HL-60/S4 treated with phorbol 12-myristate 13-acetate at 8.2 ng/mL for 4 days and 3 days (cell line): ENCODE data around the gene TEFM.
"Not testable (repeated sequence)": the region's sequence is repeated elsewhere in the genome, so short reads cannot be mapped to it uniquely, and the experiment has no call there.

Source experiments
- in situ Hi-C: fragments of 300-500 bp; cut with MboI; formaldehyde crosslinking; loops from 2 replicates; pipeline ENCODE4 v1.15.0; 2022; ENCODE audit warnings: low sequenced_read_pairs

Gene TEFM

GRCh38 chr17:30921544-30922196, 15.6 kb upstream of the TEFM start, which contains the start of gene ADAP2:
Gene ADAP2, plus strand, starts transcription at chr17:30921945. Its CDS starts 70 bp downstream, at chr17:30922015.
- in situ Hi-C loops, result no loop called here

- in situ Hi-C loops, result no loop called here
Measured at GRCh38 chr17:30920683-30921543, 14.9 kb upstream of the TEFM start.

DNA sequence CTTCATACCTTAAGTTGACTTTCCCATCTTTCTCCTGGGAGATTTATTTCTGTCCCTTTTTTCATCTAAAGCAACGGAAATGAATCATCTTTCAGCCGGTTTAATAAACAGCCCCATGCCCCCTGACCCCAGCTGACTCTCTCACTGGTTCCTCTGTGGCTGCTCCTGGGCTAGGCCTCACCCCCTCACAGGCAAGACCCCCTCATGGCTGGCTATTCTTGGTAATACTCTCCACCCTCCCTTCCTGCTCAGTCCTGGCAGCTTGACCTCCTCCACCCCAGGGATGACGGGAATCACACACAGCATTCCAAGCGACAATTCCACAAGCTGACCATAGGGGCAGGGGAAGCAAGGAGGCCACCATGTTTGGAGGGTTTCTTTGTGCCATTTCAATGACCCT, 14.2 kb upstream of the TEFM start:
- in situ Hi-C loops, result no loop called here

GRCh38 chr17:30917050-30917449, 11.0 kb upstream of the TEFM start:
- in situ Hi-C loops, result no loop called here

GRCh38 chr17:30915833-30916611, 10.0 kb upstream of the TEFM start:
- in situ Hi-C loops, result no loop called here

GRCh38 chr17:30913955-30914354, 7.9 kb upstream of the TEFM start:
- in situ Hi-C loops, result no loop called here

GRCh38 chr17:30910151-30910550, 4.1 kb upstream of the TEFM start:
- in situ Hi-C loops, result not testable (repeated sequence)

GRCh38 chr17:30908717-30909420, 2.8 kb upstream of the TEFM start:
- in situ Hi-C loops, result no loop called here

DNA sequence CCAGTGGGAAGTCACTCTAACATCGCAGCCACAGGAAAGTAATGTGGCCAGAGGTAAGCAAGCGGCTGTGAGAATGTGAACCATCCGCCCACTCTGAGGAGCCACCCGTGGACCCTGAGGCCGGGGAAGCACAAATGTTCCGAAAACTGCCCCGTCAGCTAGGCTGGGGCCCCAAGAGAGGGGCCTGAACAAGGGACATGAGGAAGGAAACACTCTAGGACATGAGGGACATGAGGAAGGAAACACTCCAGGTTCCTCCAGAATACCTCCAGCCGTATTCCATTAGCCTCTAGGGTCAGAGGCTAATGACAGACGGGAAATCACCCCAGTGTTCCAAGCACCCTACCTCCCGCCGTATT, 317 bp downstream of the TEFM start:
- in situ Hi-C loops, result no loop called here

- in situ Hi-C loops, result no loop called here
Measured at GRCh38 chr17:30897311-30897710, 8.7 kb downstream of the TEFM start.

GRCh38 chr17:30894236-30894635, 11.8 kb downstream of the TEFM start:
- in situ Hi-C loops, result no loop called here

DNA sequence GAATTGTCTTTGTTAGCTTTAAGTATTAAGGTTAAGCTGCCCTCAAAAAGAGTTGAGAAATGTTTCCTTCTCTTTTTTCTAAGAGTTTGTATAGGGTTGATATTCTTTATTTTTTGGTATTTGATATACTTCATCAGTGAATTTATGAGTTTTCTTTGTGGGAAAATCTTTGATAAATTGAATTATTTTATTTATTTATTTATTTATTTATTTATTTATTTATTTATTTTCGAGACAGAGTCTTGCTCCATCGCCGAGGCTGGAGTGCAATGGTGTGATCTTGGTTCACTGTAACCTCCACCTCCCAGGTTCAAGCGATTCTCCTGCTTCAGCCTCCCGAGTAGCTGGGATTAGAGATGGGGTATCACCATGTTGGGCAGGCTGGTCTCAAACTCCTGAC, 19.9 kb downstream of the TEFM start:
- in situ Hi-C loops, result no loop called here

- in situ Hi-C loops, result no loop called here
Measured at GRCh38 chr17:30869005-30869404, 37.0 kb downstream of the TEFM start.

DNA sequence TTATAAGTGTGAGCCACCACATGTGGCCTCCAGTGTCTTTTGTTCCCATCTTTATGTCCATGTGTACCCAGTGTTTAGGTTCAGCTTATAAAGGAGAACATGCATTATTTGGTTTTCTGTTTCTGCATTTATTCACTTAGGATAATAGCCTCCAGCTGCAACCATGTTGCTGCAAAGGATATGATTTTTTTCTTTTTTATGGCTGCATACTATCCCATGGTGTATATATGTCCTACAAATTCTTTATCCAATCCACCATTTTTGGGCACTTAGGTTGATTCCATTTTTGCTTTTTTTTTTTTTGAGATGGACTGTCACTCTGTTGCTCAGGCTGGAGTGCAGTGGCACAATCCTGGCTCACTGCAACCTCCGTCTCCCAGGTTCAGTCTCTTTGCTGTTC, 41.4 kb downstream of the TEFM start:
- in situ Hi-C loops, result no loop called here

DNA sequence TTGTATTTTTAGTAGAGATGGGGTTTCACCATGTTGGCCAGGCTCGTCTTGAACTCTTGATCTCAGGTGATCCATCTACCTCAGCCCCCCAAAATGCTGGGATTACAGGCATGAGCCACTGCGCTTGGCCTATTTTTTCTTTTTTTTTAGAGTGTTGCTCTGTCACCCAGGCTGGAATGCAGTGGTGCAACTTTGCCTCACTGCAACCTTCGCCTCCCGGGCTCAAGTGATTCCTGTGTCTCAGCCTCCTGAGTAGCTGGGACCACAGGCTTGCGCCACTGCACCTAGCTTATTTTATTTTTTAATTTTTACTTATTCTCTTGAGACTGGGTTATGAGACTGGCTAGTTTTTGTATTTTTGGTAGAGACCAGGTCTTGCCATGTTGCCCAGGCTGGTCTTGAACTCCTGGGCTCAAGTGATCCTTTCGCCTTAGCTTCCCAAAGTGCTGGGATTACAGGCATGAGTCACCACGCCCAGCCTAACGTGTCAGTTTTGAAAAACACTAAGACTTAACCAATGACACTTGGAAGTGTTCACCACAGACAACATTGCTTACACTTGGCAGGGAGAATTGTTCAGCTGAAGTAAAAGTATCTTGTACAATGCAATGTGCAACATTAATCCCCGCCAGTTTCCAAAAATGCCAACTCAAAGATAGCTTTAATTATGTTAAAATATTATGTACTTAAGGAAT, 47.3 kb downstream of the TEFM start:
- in situ Hi-C loops, result no loop called here

GRCh38 chr17:30854146-30854545, 51.9 kb downstream of the TEFM start:
- in situ Hi-C loops, result no loop called here
